Endothelial cell of hepatic sinusoid (primary cell): ENCODE measurements around the gene GOLGA7B.

Source experiments
- in situ Hi-C: cut with HindIII; loops from 2 replicates; pipeline ENCODE4 v1.10.0; 2017; ENCODE audit warnings: low sequenced_read_pairs

GOLGA7B gene

GRCh38 chr10:97866524-97867219 lies 17.0 kb downstream of the GOLGA7B start:
- in situ Hi-C loops = no loop called here

GRCh38 chr10:97867220-97867800 lies 17.7 kb downstream of the GOLGA7B start:
- in situ Hi-C loops = no loop called here

DNA sequence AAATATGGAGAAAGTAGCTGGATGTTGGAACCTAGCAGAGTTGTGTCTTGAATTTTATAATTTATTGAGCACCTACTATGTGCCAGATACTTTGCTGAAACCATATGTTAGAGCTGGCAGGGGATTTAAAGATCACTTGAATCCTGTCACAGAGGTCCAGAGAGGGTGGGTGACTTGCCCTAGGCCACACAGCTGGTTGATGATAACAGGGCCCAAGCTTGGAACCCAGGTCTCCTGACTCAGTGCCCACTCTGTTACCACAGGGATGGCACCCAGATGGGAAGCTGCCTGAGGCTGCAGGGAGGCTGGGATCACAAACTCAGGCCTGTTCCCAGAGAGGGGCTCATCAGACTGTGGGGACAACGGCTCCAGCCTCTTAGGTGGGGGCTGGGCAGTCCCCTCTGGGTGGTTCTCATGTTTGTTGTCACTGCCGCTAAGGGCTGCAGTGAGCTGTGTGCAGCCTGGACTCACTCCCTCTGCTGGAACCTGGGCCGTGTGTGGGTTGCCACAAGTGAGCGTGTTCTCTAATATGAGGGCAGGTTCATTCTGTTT lies 18.6 kb downstream of the GOLGA7B start:
- in situ Hi-C loops = no loop called here

DNA sequence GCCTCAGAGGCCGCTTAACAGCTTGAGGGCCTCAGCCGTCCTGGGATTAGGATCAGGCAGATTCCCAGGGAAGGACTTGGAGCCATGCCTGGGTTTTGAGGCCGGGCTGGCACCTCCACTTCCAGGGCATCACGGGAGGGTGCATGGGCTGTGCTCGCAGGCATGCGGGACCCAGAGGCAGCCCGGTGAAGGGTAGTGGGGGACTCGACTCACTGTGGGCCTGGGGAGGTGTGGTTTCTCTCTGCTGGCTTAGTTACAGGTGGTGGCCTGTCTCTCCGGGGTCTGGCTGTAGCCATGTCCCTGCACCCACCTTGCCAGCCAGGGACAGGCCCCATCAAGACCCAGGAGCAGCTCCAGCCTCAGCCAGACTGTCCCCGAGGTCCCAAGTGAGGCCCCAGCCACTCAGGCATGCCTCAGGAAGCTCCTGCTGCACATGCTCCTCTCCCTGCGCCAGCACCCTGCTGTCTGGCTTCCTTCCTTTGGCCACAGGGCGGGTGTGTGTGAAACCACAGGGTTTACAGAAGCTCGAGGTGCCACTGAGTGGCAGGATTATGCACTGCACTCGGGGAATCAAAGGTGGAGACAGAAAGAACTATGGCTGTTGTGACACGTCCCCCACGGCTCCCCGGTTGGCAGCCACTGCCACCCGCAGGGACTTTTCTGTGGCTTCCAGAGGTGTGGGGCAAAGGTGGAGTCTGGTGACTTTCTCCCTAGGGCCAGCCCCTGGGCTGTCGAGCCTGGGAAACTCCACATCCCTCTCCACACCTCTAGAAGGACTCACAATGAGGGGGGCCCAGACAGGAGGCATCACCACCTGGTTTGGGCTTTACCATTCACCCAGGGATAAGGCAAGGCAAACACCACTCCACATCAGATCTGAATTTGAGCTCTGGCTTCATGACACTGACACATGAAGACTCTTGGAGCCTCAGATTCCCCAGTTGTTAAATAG lies 19.7 kb downstream of the GOLGA7B start:
- in situ Hi-C loops = no loop called here

GRCh38 chr10:97870990-97871389 lies 21.3 kb downstream of the GOLGA7B start:
- in situ Hi-C loops = no loop called here

- in situ Hi-C loops = no loop called here
Measured at GRCh38 chr10:97873569-97873968, 23.9 kb downstream of the GOLGA7B start.

DNA sequence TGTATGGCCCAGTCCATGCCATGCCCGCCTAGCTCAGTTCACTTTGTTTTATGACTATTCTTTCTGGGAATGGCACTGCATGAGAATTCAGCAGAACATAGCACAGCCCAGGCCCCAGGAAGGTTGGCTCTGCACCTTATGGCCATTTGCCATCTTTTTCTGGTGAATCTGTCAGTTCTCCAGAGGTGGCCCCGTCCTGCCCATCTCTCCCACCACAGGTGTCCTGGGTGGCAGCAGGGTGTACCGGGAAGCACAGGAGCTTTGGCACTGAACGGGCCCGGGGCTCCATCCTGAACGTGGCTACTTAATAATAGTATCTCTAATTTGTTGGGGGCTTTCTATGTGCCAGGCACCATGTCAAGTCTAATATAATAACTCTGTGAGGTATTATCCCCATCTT lies 24.7 kb downstream of the GOLGA7B start:
- in situ Hi-C loops = no loop called here

- in situ Hi-C loops = no loop called here
Measured at GRCh38 chr10:97875391-97875790, 25.7 kb downstream of the GOLGA7B start.

DNA sequence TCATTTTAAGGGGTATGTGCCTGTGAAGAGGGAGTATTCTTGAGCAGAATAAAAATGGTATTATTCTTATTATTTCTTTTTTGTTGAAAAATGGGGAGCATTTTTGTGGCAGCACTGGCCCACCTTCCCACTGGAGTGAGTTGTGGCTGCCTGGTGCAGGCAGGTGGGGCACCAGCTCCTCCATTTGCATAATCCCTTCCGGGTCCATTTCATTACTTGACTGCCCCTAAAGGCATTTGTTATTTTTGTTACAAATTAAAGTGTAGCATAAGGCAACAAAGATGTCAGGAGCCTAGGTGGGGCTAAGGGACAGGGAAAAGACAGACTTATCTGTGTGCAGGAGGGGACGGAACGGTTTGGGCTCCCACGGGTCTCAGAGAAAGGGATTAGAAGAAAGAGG lies 26.8 kb downstream of the GOLGA7B start:
- in situ Hi-C loops = no loop called here

- in situ Hi-C loops = no loop called here
Measured at GRCh38 chr10:97879241-97879640, 29.6 kb downstream of the GOLGA7B start.

GRCh38 chr10:97880109-97880508 lies 30.5 kb downstream of the GOLGA7B start:
- in situ Hi-C loops = no loop called here

- in situ Hi-C loops = no loop called here
Measured at GRCh38 chr10:97882142-97883091, 32.8 kb downstream of the GOLGA7B start.

GRCh38 chr10:97883092-97883485 lies 33.4 kb downstream of the GOLGA7B start:
- in situ Hi-C loops = no loop called here

- in situ Hi-C loops = no loop called here
Measured at GRCh38 chr10:97886286-97886685, 36.6 kb downstream of the GOLGA7B start.

DNA sequence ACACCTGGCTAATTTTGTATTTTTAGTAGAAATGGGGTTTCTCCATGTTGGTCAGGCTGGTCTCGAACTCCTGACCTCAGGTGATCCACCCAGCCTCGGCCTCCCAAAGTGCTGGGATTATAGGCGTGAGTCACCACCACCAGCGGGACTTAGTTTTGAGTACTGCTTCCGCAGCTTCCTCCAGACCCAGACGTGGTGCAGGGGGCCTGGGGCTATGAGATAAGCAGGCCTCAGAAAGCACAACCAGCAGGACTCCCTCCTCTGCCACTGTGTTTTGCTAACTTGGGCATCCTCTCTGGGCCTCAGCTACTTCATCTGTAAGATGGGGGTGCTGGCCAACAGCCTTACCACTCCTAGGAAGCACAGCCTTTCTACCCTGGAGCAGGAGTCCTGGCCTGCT lies 37.8 kb downstream of the GOLGA7B start:
- in situ Hi-C loops = no loop called here

- in situ Hi-C loops = no loop called here
Measured at GRCh38 chr10:97888134-97888533, 38.5 kb downstream of the GOLGA7B start.

GRCh38 chr10:97888641-97889262 lies 39.1 kb downstream of the GOLGA7B start:
- in situ Hi-C loops = no loop called here

DNA sequence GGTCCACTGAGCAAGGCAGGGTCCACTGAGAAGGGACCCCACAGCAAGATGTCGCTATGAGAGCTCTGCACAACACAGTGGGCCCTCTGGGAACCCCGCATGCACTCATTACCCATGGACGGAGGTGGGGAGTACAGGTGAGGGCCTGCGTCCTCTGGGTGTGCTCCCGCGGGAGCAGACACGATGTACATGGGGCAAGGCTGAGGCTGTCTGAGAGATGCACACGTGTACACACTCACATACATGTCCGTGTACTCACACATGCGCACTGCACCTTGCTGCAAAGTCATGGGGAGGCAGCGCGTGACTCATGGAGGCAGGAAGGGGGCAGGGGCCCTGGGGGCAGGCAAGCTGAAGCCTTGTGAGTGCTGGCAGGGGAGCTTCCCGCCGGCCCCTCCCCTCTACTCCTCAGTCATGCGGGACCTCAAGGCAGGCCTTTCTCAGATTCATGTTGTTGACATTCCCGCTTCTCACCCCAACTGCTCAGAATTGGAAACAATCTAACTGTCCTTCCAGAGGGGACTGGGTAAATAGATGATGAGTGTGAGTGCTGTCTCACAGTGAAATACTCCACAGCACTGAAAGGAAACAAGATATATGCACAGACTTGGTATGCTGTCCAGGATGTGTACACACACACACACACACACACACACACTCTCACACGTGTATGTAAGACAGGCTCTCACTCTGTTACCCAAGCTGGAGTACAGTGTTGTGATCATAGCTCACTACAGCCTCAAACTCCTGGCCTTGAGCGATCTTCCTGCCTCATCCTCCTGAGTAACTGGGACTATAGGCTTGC lies 40.0 kb downstream of the GOLGA7B start:
- in situ Hi-C loops = no loop called here
